ENCODE results near the gene PITPNM2.

DNA sequence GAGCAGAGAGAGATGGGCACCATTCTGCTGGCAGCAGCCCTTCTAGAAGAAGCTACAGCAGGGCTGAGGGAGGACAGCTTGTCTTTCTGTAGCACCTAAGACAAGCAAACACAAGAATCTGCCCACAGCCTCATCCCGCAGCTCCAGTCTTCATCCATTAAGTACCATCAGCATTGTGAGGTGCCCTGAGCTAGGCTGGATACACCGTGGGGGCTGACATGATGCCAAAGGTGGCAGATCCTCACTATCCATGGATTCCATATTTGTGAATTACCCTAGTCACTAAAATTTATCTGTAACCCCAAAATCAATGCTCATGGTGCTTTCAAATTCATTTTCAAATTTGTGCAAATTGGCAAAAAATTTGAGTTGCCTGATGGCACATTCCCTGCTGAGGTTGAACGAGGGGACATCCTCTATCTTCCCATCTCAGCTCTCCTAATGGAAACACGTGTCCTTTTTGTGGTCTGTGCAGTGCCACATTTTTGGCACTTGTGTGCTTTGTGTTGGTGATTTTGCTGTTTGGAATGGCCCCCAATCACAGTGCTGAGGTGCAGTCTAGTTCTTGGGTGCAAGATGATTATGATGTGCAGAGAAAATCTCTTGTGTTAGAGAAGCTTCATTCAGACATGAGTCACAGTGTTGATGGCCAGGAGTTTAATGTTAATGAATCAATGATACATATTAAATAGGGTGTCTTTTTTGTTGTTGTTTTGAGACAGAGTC lies 7.0 kb downstream of the PITPNM2 start:
- TF ChIP-seq MEF2A (IDR thresholded peaks at IDR 0.05; ENCODE audit: borderline replicate concordance, low read depth) (no peak), NRF1 (IDR thresholded peaks at IDR 0.05; ENCODE audit: low read depth, low read length) (no peak), MXI1 (IDR thresholded peaks at IDR 0.05; ENCODE audit: low read depth, low read length) (no peak), TAF1 (IDR thresholded peaks at IDR 0.05; ENCODE audit: borderline replicate concordance, low read depth, low read length) (no peak), SMC3 (IDR thresholded peaks at IDR 0.05; ENCODE audit: low read depth, low read length) (no peak), EZH2phosphoT487 (IDR thresholded peaks at IDR 0.05; ENCODE audit: borderline replicate concordance, low read depth) (no peak)
- TF ChIP-seq, protein P1, sequence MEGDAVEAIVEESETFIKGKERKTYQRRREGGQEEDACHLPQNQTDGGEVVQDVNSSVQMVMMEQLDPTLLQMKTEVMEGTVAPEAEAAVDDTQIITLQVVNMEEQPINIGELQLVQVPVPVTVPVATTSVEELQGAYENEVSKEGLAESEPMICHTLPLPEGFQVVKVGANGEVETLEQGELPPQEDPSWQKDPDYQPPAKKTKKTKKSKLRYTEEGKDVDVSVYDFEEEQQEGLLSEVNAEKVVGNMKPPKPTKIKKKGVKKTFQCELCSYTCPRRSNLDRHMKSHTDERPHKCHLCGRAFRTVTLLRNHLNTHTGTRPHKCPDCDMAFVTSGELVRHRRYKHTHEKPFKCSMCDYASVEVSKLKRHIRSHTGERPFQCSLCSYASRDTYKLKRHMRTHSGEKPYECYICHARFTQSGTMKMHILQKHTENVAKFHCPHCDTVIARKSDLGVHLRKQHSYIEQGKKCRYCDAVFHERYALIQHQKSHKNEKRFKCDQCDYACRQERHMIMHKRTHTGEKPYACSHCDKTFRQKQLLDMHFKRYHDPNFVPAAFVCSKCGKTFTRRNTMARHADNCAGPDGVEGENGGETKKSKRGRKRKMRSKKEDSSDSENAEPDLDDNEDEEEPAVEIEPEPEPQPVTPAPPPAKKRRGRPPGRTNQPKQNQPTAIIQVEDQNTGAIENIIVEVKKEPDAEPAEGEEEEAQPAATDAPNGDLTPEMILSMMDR (IDR thresholded peaks at IDR 0.05): no peak
- TF ChIP-seq, protein P2, sequence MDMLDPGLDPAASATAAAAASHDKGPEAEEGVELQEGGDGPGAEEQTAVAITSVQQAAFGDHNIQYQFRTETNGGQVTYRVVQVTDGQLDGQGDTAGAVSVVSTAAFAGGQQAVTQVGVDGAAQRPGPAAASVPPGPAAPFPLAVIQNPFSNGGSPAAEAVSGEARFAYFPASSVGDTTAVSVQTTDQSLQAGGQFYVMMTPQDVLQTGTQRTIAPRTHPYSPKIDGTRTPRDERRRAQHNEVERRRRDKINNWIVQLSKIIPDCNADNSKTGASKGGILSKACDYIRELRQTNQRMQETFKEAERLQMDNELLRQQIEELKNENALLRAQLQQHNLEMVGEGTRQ (IDR thresholded peaks at IDR 0.05; ENCODE audit: borderline replicate concordance, low read depth, low read length): no peak

Measured in SK-N-SH (cell line).